GM19328 (cell line): Measurements from ENCODE around the gene GXYLT1.
"Not testable (repeated sequence)": the region's sequence is repeated elsewhere in the genome, so short reads cannot be mapped to it uniquely, and the experiment has no call there.

Source experiments
- ATAC-seq: cut with Tn5 transposase; IDR thresholded peaks from one replicate; pipeline ENCODE4 v1.9.1; 2021; ENCODE audit warnings: mild to moderate bottlenecking, moderate library complexity; ENCODE audit not compliant: unreplicated experiment

GXYLT1 gene

GRCh38 chr12:42144408-42145196, at the start of gene GXYLT1:
Gene GXYLT1, minus strand, starts transcription at chr12:42144874. Its CDS starts 228 bp downstream, at chr12:42144646.
- ATAC-seq, result peak; percentile 96

GRCh38 chr12:42192686-42193085, 48.0 kb upstream of the GXYLT1 start:
- ATAC-seq, result no peak

GRCh38 chr12:42192258-42192657, 47.6 kb upstream of the GXYLT1 start:
- no peak for ATAC-seq

- no peak for ATAC-seq
These were observed 45.7 kb upstream of the GXYLT1 start for GRCh38 chr12:42190376-42190775.

GRCh38 chr12:42188275-42188674, 43.6 kb upstream of the GXYLT1 start:
- not testable (repeated sequence) for ATAC-seq

- no peak for ATAC-seq
These were observed 43.1 kb upstream of the GXYLT1 start for GRCh38 chr12:42187799-42188198.

- peak; percentile 85 for ATAC-seq
These were observed 42.1 kb upstream of the GXYLT1 start for GRCh38 chr12:42186793-42187192.

- no peak for ATAC-seq
These were observed 37.7 kb upstream of the GXYLT1 start for GRCh38 chr12:42182394-42182793.

GRCh38 chr12:42180990-42181596, 36.4 kb upstream of the GXYLT1 start:
- ATAC-seq, result no peak

- ATAC-seq, result no peak
These were observed 33.4 kb upstream of the GXYLT1 start for GRCh38 chr12:42178101-42178500.

- ATAC-seq, result no peak
These were observed 30.3 kb upstream of the GXYLT1 start for GRCh38 chr12:42174978-42175377.

GRCh38 chr12:42173961-42174521, 29.4 kb upstream of the GXYLT1 start:
- ATAC-seq, result no peak

GRCh38 chr12:42172441-42173210, 28.0 kb upstream of the GXYLT1 start:
- no peak for ATAC-seq

GRCh38 chr12:42167711-42168110, 23.0 kb upstream of the GXYLT1 start:
- ATAC-seq, result no peak

GRCh38 chr12:42166501-42166900, 21.8 kb upstream of the GXYLT1 start:
- ATAC-seq, result no peak

GRCh38 chr12:42163913-42164312, 19.2 kb upstream of the GXYLT1 start:
- ATAC-seq, result no peak

- no peak for ATAC-seq
These were observed 18.3 kb upstream of the GXYLT1 start for GRCh38 chr12:42162965-42163364.

GRCh38 chr12:42162193-42162592, 17.5 kb upstream of the GXYLT1 start:
- ATAC-seq, result no peak

- no peak for ATAC-seq
These were observed 16.9 kb upstream of the GXYLT1 start for GRCh38 chr12:42161529-42161928.

- no peak for ATAC-seq
These were observed 11.6 kb upstream of the GXYLT1 start for GRCh38 chr12:42156232-42156631.

GRCh38 chr12:42145552-42146215, 1.0 kb upstream of the GXYLT1 start:
- no peak for ATAC-seq
